Activated CD8-positive, alpha-beta T cell treated with anti-CD3 and anti-CD28 coated beads, Interleukin-2, amount 10 ng/mL, durations not matched to agents 7 days and 5 days (primary cell): ENCODE measurements around the gene POU6F2. TPM values are rescaled to one million over a fixed set of nuclear protein-coding genes. Genes with fewer than 3 reads are reported as not detected.

ENCODE experiments used
- ATAC-seq: fragments of 150-1000 bp; cut with Tn5 transposase; one replicate; pipeline ENCODE4 v1.10.0; 2021; ENCODE audit warnings: moderate library complexity
- CTCF ChIA-PET: fragments of 350-600 bp; sonication (Branson Sonifier 250); formaldehyde crosslinking; loops from one replicate; lab custom pipeline; 2021; ENCODE audit warnings: antibody characterized with exemption; lab: Charles Lee
- POLR2A ChIA-PET: fragments of 350-600 bp; sonication (Branson Sonifier 250); formaldehyde crosslinking; loops from one replicate; lab custom pipeline; 2021; ENCODE audit warnings: antibody characterized with exemption; lab: Charles Lee
- DNase-seq: peaks from one replicate; pipeline ENCODE4 v3.0.0-alpha.2; 2020
- H3K27ac Mint-ChIP-seq: one replicate; pipeline ENCODE4 v1.8.0; 2021; ENCODE audit warnings: mild to moderate bottlenecking, mixed read lengths
- H3K27me3 Mint-ChIP-seq: one replicate; pipeline ENCODE4 v1.8.0; 2021; ENCODE audit warnings: low read depth, mixed read lengths
- H3K36me3 Mint-ChIP-seq: one replicate; pipeline ENCODE4 v1.8.0; 2021; ENCODE audit warnings: low read depth, mixed read lengths
- H3K4me1 Mint-ChIP-seq: one replicate; pipeline ENCODE4 v1.8.0; 2021; ENCODE audit warnings: low read depth, mixed read lengths
- H3K4me3 Mint-ChIP-seq: one replicate; pipeline ENCODE4 v1.8.0; 2021; ENCODE audit warnings: mild to moderate bottlenecking, mixed read lengths
- H3K9me3 Mint-ChIP-seq: one replicate; pipeline ENCODE4 v1.8.0; 2022; ENCODE audit warnings: mixed read lengths; ENCODE audit not compliant: insufficient read depth
- total RNA-seq, 2 experiments: library from RNA; stranded (reverse); gene quantifications; one replicate each; pipeline ENCODE4 v1.2.3, GENCODE V29; 2021

POU6F2 gene
- total RNA-seq, 2 experiments from 2014 or later = not detected

GRCh38 chr7:39288303-39288702, 310.6 kb downstream of the POU6F2 start:
- CTCF ChIA-PET = no interaction called here

GRCh38 chr7:39291628-39292410, 314.1 kb downstream of the POU6F2 start:
- no peak for ATAC-seq
- CTCF ChIA-PET = no interaction called here

More at GRCh38 chr7:39288303-39288702, 310.6 kb downstream of the POU6F2 start:
- Mint-ChIP-seq H3K27ac (no peak overlapping the region), H3K27me3 (peaks cover 1% of the 10 kb centered on the region), H3K4me1 (no peaks in the 10 kb centered on the region), H3K9me3 (no peaks in the 10 kb centered on the region), H3K4me3 (no peak overlapping the region), H3K36me3 (no peaks in the 10 kb centered on the region)
- POLR2A ChIA-PET = no interaction called here
- ATAC-seq = no peak
- DNase-seq = no peak

GRCh38 chr7:39293056-39293823, 315.5 kb downstream of the POU6F2 start:
- no peaks in the 10 kb centered on the region for H3K27me3 Mint-ChIP-seq
- H3K4me3 Mint-ChIP-seq = no peak overlapping the region
- ATAC-seq (no peak), DNase-seq (no peak)
- H3K36me3 Mint-ChIP-seq = no peaks in the 10 kb centered on the region
- ChIA-PET POLR2A (no interaction called here), CTCF (no interaction called here)
- no peak overlapping the region for H3K27ac Mint-ChIP-seq
- no peaks in the 10 kb centered on the region for H3K9me3 Mint-ChIP-seq
- H3K4me1 Mint-ChIP-seq = no peaks in the 10 kb centered on the region

More at GRCh38 chr7:39291628-39292410, 314.1 kb downstream of the POU6F2 start:
- POLR2A ChIA-PET = interaction anchor here (0.6 kb wide), 1 partner anchor 118 kb away, joined by 3 read pairs; no protein-coding TSS in a partner anchor
- Mint-ChIP-seq H3K27ac (no peak overlapping the region), H3K27me3 (no peaks in the 10 kb centered on the region), H3K4me1 (no peaks in the 10 kb centered on the region), H3K9me3 (no peaks in the 10 kb centered on the region), H3K36me3 (no peaks in the 10 kb centered on the region), H3K4me3 (no peak overlapping the region)
- no peak for DNase-seq

GRCh38 chr7:39294022-39294421, 316.3 kb downstream of the POU6F2 start:
- ATAC-seq (no peak), DNase-seq (no peak)
- no peaks in the 10 kb centered on the region for H3K27me3 Mint-ChIP-seq
- H3K36me3 Mint-ChIP-seq = no peaks in the 10 kb centered on the region
- H3K4me3 Mint-ChIP-seq = no peak overlapping the region
- POLR2A ChIA-PET = no interaction called here
- no peaks in the 10 kb centered on the region for H3K9me3 Mint-ChIP-seq
- no peaks in the 10 kb centered on the region for H3K4me1 Mint-ChIP-seq
- CTCF ChIA-PET = no interaction called here
- H3K27ac Mint-ChIP-seq = no peak overlapping the region

GRCh38 chr7:39295796-39296195, 318.1 kb downstream of the POU6F2 start:
- H3K27me3 Mint-ChIP-seq = no peaks in the 10 kb centered on the region

GRCh38 chr7:39299695-39300094, 322.0 kb downstream of the POU6F2 start:
- Mint-ChIP-seq H3K36me3 (no peaks in the 10 kb centered on the region), H3K27me3 (no peaks in the 10 kb centered on the region), H3K27ac (no peak overlapping the region), H3K9me3 (no peaks in the 10 kb centered on the region), H3K4me3 (no peak overlapping the region), H3K4me1 (no peaks in the 10 kb centered on the region)
- no peak for ATAC-seq
- ChIA-PET POLR2A (no interaction called here), CTCF (no interaction called here)
- DNase-seq = no peak

More at GRCh38 chr7:39295796-39296195, 318.1 kb downstream of the POU6F2 start:
- no peak overlapping the region for H3K27ac Mint-ChIP-seq
- POLR2A ChIA-PET = no interaction called here
- no peaks in the 10 kb centered on the region for H3K36me3 Mint-ChIP-seq
- no peak for ATAC-seq
- no peak overlapping the region for H3K4me3 Mint-ChIP-seq
- no peak for DNase-seq
- H3K9me3 Mint-ChIP-seq = no peaks in the 10 kb centered on the region
- CTCF ChIA-PET = no interaction called here
- H3K4me1 Mint-ChIP-seq = no peaks in the 10 kb centered on the region

- no peak overlapping the region for H3K27ac Mint-ChIP-seq
Observed at GRCh38 chr7:39300276-39300675, 322.6 kb downstream of the POU6F2 start.

GRCh38 chr7:39301543-39301942, 323.8 kb downstream of the POU6F2 start:
- no peaks in the 10 kb centered on the region for H3K9me3 Mint-ChIP-seq
- no peaks in the 10 kb centered on the region for H3K4me1 Mint-ChIP-seq
- ATAC-seq (no peak), DNase-seq (no peak)
- H3K36me3 Mint-ChIP-seq = no peaks in the 10 kb centered on the region
- H3K27ac Mint-ChIP-seq = no peak overlapping the region
- ChIA-PET CTCF (no interaction called here), POLR2A (no interaction called here)
- no peak overlapping the region for H3K4me3 Mint-ChIP-seq
- no peaks in the 10 kb centered on the region for H3K27me3 Mint-ChIP-seq

More at GRCh38 chr7:39300276-39300675, 322.6 kb downstream of the POU6F2 start:
- POLR2A ChIA-PET = no interaction called here
- CTCF ChIA-PET = no interaction called here
- Mint-ChIP-seq H3K36me3 (no peaks in the 10 kb centered on the region), H3K27me3 (no peaks in the 10 kb centered on the region), H3K9me3 (no peaks in the 10 kb centered on the region), H3K4me1 (no peaks in the 10 kb centered on the region), H3K4me3 (no peak overlapping the region)
- DNase-seq (no peak), ATAC-seq (no peak)

GRCh38 chr7:39304178-39304577, 326.5 kb downstream of the POU6F2 start:
- ATAC-seq = no peak
- no peak overlapping the region for H3K4me3 Mint-ChIP-seq
- H3K36me3 Mint-ChIP-seq = no peaks in the 10 kb centered on the region
- DNase-seq = no peak
- ChIA-PET CTCF (no interaction called here), POLR2A (no interaction called here)
- no peaks in the 10 kb centered on the region for H3K27me3 Mint-ChIP-seq
- no peaks in the 10 kb centered on the region for H3K9me3 Mint-ChIP-seq
- H3K27ac Mint-ChIP-seq = no peak overlapping the region
- H3K4me1 Mint-ChIP-seq = no peaks in the 10 kb centered on the region

- no peak overlapping the region for H3K27ac Mint-ChIP-seq
- H3K36me3 Mint-ChIP-seq = no peaks in the 10 kb centered on the region
- ATAC-seq (no peak), DNase-seq (no peak)
- ChIA-PET POLR2A (no interaction called here), CTCF (no interaction called here)
- no peak overlapping the region for H3K4me3 Mint-ChIP-seq
- no peaks in the 10 kb centered on the region for H3K9me3 Mint-ChIP-seq
- no peaks in the 10 kb centered on the region for H3K4me1 Mint-ChIP-seq
- H3K27me3 Mint-ChIP-seq = no peaks in the 10 kb centered on the region
Observed at GRCh38 chr7:39304668-39305405, 327.1 kb downstream of the POU6F2 start.

GRCh38 chr7:39306016-39306570, 328.4 kb downstream of the POU6F2 start:
- Mint-ChIP-seq H3K4me1 (no peaks in the 10 kb centered on the region), H3K9me3 (no peaks in the 10 kb centered on the region), H3K36me3 (no peaks in the 10 kb centered on the region), H3K4me3 (no peak overlapping the region), H3K27ac (no peak overlapping the region), H3K27me3 (no peaks in the 10 kb centered on the region)
- CTCF ChIA-PET = no interaction called here
- ATAC-seq (no peak), DNase-seq (no peak)
- POLR2A ChIA-PET = no interaction called here
